ENCODE data around the gene NOL6. TPM values are rescaled to one million over a fixed set of nuclear protein-coding genes. Genes with fewer than 3 reads are reported as not detected.

NOL6 gene
- total RNA-seq, 4 donors from 2014 or later = 8.9 to 29.1 (median 12.7) TPM

DNA sequence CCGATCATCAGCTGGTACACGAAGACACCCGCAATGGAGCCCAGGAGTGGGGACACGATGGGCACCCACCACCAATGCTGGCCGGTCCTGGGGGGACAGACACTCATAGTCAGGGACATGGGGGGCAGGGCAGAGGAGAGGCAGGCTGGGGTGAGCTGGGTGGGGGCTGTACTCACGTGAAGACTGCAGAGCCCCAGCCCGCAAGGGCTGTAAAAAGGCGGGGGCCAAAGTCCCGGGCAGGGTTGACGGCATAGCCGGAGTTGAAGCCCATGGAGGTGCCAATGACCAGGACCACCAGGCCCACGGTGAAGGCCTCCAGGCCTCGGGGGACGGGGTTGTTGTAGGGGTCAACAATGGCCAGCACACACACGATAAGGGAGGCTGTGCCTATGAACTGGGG lies 31.6 kb downstream of the NOL6 start:
- no peak overlapping the region for H3K27ac ChIP-seq
- in situ Hi-C loops (cut with MboI; ENCODE audit: low pct_ligation_motif_present in 1 of 4, low pct_unique_long_range_greater_than_20kb in 1 of 4, low sequenced_read_pairs in 3 of 4) = no loop called here

DNA sequence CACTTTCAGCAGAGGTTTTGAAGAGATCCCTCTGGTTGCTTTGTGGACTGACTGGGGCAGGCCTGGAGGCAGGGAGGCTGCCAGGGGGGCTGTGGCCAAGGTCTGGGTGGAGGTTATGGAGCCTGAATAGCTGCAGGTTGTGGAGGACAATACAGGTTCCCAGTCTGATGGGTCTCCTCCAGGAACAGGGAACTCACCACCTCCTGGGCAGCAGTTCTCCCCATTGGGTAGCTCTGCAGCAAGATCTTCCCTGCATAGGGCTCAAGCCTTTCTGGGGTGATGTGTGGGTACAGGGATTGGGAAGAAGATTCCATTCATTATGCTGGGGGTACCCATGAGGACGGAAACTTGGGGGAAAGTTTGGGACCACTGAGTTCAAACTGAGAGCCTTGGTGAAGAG lies 33.1 kb downstream of the NOL6 start:
- in situ Hi-C loops (cut with MboI; ENCODE audit: low pct_ligation_motif_present in 1 of 4, low pct_unique_long_range_greater_than_20kb in 1 of 4, low sequenced_read_pairs in 3 of 4) (no loop called here), intact Hi-C loops (cut with DNase I; ENCODE audit: low total_unique reads) (no loop called here)
- H3K27ac ChIP-seq = no peak overlapping the region
- H3K9me3 ChIP-seq = no peaks in the 10 kb centered on the region
- no peak for TF ChIP-seq POLR2A (IDR thresholded peaks at IDR 0.05)
- TF ChIP-seq EP300 (IDR thresholded peaks at IDR 0.05; ENCODE audit: low read depth) = no peak
- H3K4me3 ChIP-seq = no peak overlapping the region
- 100% methylated on average over 1 of the region's 1 CpG; no CpG with 5 or more reads in 1 of the 2 donors for WGBS, 2 donors (ENCODE audit: low coverage in 1 of 2)
- DNase-seq = no peak
- no peaks in the 10 kb centered on the region for H3K36me3 ChIP-seq
- H3K27me3 ChIP-seq = no peaks in the 10 kb centered on the region
- H3K4me1 ChIP-seq = peaks cover 0 to 12% (median under 1%) of the 10 kb centered on the region in 4 donors

More for the DNA sequence above, 31.6 kb downstream of the NOL6 start:
- peaks cover 4 to 27% (median 11%) of the 10 kb centered on the region in 4 donors for H3K4me1 ChIP-seq
- TF ChIP-seq EP300 (IDR thresholded peaks at IDR 0.05; ENCODE audit: low read depth) (no peak), POLR2A (IDR thresholded peaks at IDR 0.05) (no peak), POLR2AphosphoS5 (IDR thresholded peaks at IDR 0.05) (no peak)
- TF ChIP-seq, protein P1, sequence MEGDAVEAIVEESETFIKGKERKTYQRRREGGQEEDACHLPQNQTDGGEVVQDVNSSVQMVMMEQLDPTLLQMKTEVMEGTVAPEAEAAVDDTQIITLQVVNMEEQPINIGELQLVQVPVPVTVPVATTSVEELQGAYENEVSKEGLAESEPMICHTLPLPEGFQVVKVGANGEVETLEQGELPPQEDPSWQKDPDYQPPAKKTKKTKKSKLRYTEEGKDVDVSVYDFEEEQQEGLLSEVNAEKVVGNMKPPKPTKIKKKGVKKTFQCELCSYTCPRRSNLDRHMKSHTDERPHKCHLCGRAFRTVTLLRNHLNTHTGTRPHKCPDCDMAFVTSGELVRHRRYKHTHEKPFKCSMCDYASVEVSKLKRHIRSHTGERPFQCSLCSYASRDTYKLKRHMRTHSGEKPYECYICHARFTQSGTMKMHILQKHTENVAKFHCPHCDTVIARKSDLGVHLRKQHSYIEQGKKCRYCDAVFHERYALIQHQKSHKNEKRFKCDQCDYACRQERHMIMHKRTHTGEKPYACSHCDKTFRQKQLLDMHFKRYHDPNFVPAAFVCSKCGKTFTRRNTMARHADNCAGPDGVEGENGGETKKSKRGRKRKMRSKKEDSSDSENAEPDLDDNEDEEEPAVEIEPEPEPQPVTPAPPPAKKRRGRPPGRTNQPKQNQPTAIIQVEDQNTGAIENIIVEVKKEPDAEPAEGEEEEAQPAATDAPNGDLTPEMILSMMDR (IDR thresholded peaks at IDR 0.05) = no peak
- 95% methylated on average over 9 of the region's 15 CpGs; no CpG with 5 or more reads in 1 of the 2 donors for WGBS, 2 donors (ENCODE audit: low coverage in 1 of 2)
- no peak for DNase-seq
- no peaks in the 10 kb centered on the region for H3K27me3 ChIP-seq
- H3K9me3 ChIP-seq = no peaks in the 10 kb centered on the region
- intact Hi-C loops (cut with DNase I; ENCODE audit: low total_unique reads) = no loop called here
- no peaks in the 10 kb centered on the region for H3K36me3 ChIP-seq
- H3K4me3 ChIP-seq = no peak overlapping the region

DNA sequence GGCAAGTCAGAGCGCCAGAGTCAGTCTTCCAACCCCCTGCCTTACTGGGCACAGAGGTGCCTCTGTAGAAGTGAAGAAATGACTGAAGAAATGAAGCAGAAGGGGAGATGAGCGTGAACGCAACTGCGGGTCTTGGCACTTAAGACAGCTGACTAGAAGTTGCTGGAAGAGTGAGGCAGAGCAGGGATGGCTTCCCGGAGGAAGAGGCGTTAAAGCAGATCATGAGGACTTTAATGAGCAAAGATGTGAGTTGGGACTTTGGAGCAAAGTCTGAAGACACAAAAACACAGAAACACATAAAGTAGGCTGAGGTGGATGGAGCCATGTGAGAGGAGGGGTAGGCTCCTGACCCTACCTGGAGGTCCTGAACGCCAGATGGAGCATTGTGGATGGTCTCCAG lies 33.5 kb downstream of the NOL6 start:
- WGBS, 2 donors (ENCODE audit: low coverage in 1 of 2) = 88 to 91% methylated on average over 6 to 7 of the region's 7 CpGs
- no peaks in the 10 kb centered on the region for H3K36me3 ChIP-seq
- H3K27me3 ChIP-seq = no peaks in the 10 kb centered on the region
- H3K9me3 ChIP-seq = no peaks in the 10 kb centered on the region
- no peak overlapping the region for H3K27ac ChIP-seq
- DNase-seq = no peak
- in situ Hi-C loops (cut with MboI; ENCODE audit: low pct_ligation_motif_present in 1 of 4, low pct_unique_long_range_greater_than_20kb in 1 of 4, low sequenced_read_pairs in 3 of 4) (no loop called here), intact Hi-C loops (cut with DNase I; ENCODE audit: low total_unique reads) (no loop called here)
- peaks cover 0 to 8% (median 0%) of the 10 kb centered on the region in 4 donors for H3K4me1 ChIP-seq
- TF ChIP-seq POLR2AphosphoS5 (IDR thresholded peaks at IDR 0.05) (no peak), POLR2A (IDR thresholded peaks at IDR 0.05) (no peak), EP300 (IDR thresholded peaks at IDR 0.05; ENCODE audit: low read depth) (no peak)
- TF ChIP-seq, protein P1 (IDR thresholded peaks at IDR 0.05) = no peak
- H3K4me3 ChIP-seq = no peak overlapping the region

DNA sequence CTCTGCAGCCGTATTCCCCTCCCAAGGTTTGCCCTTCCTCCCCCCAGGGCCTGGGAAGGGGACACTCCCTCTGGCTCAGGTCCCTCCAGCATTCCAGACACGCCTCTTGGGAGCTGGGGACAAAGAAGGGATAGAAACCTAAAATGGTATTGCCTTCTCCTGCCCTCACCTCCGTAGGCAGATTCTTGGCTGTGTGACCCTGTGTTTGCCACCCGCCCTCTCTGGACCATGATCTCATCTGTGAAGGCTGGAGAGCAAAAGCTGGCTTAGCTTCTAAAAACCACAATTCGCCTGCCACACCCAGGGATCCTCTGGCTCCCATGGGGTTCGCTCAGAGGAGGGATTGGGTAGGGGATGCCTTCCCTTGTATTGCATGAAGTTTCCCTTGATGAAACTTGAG lies 34.0 kb downstream of the NOL6 start:
- in situ Hi-C loops (cut with MboI; ENCODE audit: low pct_ligation_motif_present in 1 of 4, low pct_unique_long_range_greater_than_20kb in 1 of 4, low sequenced_read_pairs in 3 of 4) = no loop called here
- Histone ChIP-seq H3K27me3 (no peaks in the 10 kb centered on the region), H3K27ac (no peak overlapping the region), H3K36me3 (no peaks in the 10 kb centered on the region), H3K4me3 (no peak overlapping the region), H3K4me1 (peaks cover 0 to 4% (median 0%) of the 10 kb centered on the region in 4 donors), H3K9me3 (no peaks in the 10 kb centered on the region)
- WGBS, 2 donors (ENCODE audit: low coverage in 1 of 2) = 50 to 62% methylated on average over 2 to 6 of the region's 6 CpGs
- DNase-seq = no peak
- intact Hi-C loops (cut with DNase I; ENCODE audit: low total_unique reads) = no loop called here
- TF ChIP-seq, protein P1 (IDR thresholded peaks at IDR 0.05) = no peak
- TF ChIP-seq EP300 (IDR thresholded peaks at IDR 0.05; ENCODE audit: low read depth) (no peak), POLR2AphosphoS5 (IDR thresholded peaks at IDR 0.05) (no peak), POLR2A (IDR thresholded peaks at IDR 0.05) (no peak)
